ENCODE results near the gene GAB2. TPM values are rescaled to one million over a fixed set of nuclear protein-coding genes. Genes with fewer than 3 reads are reported as not detected.

GAB2 gene
- total and polyA plus RNA-seq, 2 of the 13 experiments (the other 11 are each of a cell fraction or from before 2014, with no cell fraction given) = 4.1 to 8.6 TPM

DNA sequence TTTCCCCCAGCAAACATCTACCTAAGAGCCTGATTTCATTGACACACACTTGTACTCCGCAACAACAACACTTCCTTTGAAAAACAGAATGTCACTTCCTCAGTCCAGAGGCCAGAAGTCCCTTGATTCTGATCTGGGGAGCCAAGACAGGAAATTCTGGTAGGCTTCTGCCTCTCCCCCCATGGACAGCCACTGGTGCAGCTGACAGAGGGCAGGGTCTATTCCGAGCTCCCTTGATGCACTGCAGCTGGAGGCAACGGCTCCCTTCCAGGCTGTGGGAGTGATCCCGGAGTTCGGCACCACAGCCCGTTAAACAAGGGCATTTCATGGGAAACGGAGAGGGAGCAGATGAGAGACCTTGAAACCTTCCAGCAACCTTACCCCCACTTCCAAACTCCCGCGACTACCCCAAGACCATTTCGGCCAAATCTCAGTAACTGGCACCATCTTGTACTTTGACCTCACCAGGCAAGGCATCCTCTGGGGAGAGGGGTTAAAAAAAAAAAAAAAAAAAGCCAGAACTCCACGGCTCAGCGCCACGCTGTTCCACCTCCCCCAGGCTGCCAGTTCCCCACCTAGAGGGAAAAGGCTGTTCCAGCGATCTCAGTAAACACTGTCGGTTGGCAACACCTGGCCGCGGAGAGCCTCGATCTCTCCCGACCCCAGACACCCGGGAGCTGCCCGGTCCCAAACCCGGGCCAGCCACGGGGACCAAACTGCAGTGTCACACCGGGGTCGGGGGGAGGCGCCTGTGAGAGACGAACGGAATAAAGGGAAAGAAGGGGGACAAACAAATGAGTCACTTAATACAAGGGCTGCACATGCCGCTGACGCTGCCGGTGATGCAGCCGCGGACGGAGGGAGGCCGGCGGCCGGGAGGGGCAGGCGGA, 1.1 kb downstream of the GAB2 start (continued):
- TF ChIP-seq, protein P1, sequence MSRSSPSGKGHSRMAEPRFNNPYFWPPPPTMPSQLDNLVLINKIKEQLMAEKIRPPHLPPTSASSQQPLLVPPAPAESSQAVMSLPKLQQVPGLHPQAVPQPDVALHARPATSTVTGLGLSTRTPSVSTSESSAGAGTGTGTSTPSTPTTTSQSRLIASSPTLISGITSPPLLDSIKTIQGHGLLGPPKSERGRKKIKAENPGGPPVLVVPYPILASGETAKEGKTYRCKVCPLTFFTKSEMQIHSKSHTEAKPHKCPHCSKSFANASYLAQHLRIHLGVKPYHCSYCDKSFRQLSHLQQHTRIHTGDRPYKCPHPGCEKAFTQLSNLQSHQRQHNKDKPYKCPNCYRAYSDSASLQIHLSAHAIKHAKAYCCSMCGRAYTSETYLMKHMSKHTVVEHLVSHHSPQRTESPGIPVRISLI (CRISPR knock-in tag; IDR thresholded peaks at IDR 0.05; ENCODE audit: borderline replicate concordance) = peak; percentile 91
- TF ChIP-seq ZNF772 (CRISPR knock-in tag; IDR thresholded peaks at IDR 0.05) (no peak), ZSCAN31 (CRISPR knock-in tag; IDR thresholded peaks at IDR 0.05; ENCODE audit: low read depth) (peak; percentile 38; the same call in 1 of the 2 replicates), PLSCR1 (CRISPR knock-in tag; IDR thresholded peaks at IDR 0.05; ENCODE audit: borderline replicate concordance) (no peak), ZSCAN25 (CRISPR knock-in tag; IDR thresholded peaks at IDR 0.05) (peak; percentile 39; the same call in 1 of the 2 replicates), ZFP36 (IDR thresholded peaks at IDR 0.05; ENCODE audit: borderline replicate concordance, low read depth, low read length, partially characterized antibody) (no peak), CENPT (CRISPR knock-in tag; IDR thresholded peaks at IDR 0.05; ENCODE audit: low read depth) (0 out of 2 replicates have a peak, but pooled peaks have one; percentile 4), ZNF343 (CRISPR knock-in tag; IDR thresholded peaks at IDR 0.05) (0 out of 2 replicates have a peak, but pooled peaks have one; percentile 42), ZNF816 (CRISPR knock-in tag; IDR thresholded peaks at IDR 0.05; ENCODE audit: borderline replicate concordance) (peak; percentile 97), GMEB2 (CRISPR knock-in tag; IDR thresholded peaks at IDR 0.05; ENCODE audit: low read depth) (no peak), ZNF687 (CRISPR knock-in tag; IDR thresholded peaks at IDR 0.05) (peak; percentile 85), ZNF75D (CRISPR knock-in tag; IDR thresholded peaks at IDR 0.05; ENCODE audit: borderline replicate concordance) (no peak), PRPF4 (IDR thresholded peaks at IDR 0.05; ENCODE audit: low read depth, low read length, poor library complexity, severe bottlenecking) (no peak), ZNF512 (CRISPR knock-in tag; IDR thresholded peaks at IDR 0.05) (no peak), ZNF207 (IDR thresholded peaks at IDR 0.05; ENCODE audit: borderline replicate concordance) (no peak), ZNF501 (CRISPR knock-in tag; IDR thresholded peaks at IDR 0.05) (0 out of 2 replicates have a peak, but pooled peaks have one; percentile 71), BRCA1 (CRISPR knock-in tag; IDR thresholded peaks at IDR 0.05) (no peak), HDAC2 (CRISPR knock-in tag; IDR thresholded peaks at IDR 0.05) (peak; percentile 36; the same call in 1 of the 2 replicates)
